Measurements from ENCODE around the gene MORC2.
A peak's percentile ranks its signal among the peaks of the same experiment; 100 is the strongest.

Gene MORC2

GRCh38 chr22:30918761-30919160 lies 49.8 kb downstream of the MORC2 start:
- DNase-seq, result no peak

GRCh38 chr22:30910358-30910757 lies 58.2 kb downstream of the MORC2 start:
- peak; percentile 2 for DNase-seq

GRCh38 chr22:30909306-30909705 lies 59.3 kb downstream of the MORC2 start:
- DNase-seq, result no peak

GRCh38 chr22:30908051-30908461 lies 60.5 kb downstream of the MORC2 start:
- DNase-seq, result no peak

GRCh38 chr22:30906946-30907345 lies 61.6 kb downstream of the MORC2 start:
- DNase-seq, result no peak

GRCh38 chr22:30906411-30906810 lies 62.2 kb downstream of the MORC2 start:
- no peak for DNase-seq

GRCh38 chr22:30905696-30906341 lies 62.8 kb downstream of the MORC2 start:
- DNase-seq, result no peak

- DNase-seq, result no peak
Observed at GRCh38 chr22:30903876-30904460, 64.6 kb downstream of the MORC2 start.

- DNase-seq, result no peak
Observed at GRCh38 chr22:30902496-30903357, 65.8 kb downstream of the MORC2 start.

GRCh38 chr22:30894371-30894740 lies 74.2 kb downstream of the MORC2 start:
- DNase-seq, result no peak

GRCh38 chr22:30893434-30894370 lies 74.9 kb downstream of the MORC2 start:
- DNase-seq, result no peak

GRCh38 chr22:30892731-30893221 lies 75.8 kb downstream of the MORC2 start:
- no peak for DNase-seq

GRCh38 chr22:30892286-30892685 lies 76.3 kb downstream of the MORC2 start:
- no peak for DNase-seq

- DNase-seq, result no peak
Observed at GRCh38 chr22:30891781-30892180, 76.8 kb downstream of the MORC2 start.

- DNase-seq, result no peak
Observed at GRCh38 chr22:30891443-30891755, 77.2 kb downstream of the MORC2 start.

GRCh38 chr22:30890686-30891442 lies 77.7 kb downstream of the MORC2 start:
- DNase-seq, result no peak

- DNase-seq, result no peak
Observed at GRCh38 chr22:30889996-30890480, 78.5 kb downstream of the MORC2 start.

- no peak for DNase-seq
Observed at GRCh38 chr22:30889268-30889995, 79.1 kb downstream of the MORC2 start.

GRCh38 chr22:30887861-30888260 lies 80.7 kb downstream of the MORC2 start:
- DNase-seq, result no peak

GRCh38 chr22:30887453-30887852 lies 81.1 kb downstream of the MORC2 start:
- no peak for DNase-seq

GRCh38 chr22:30885591-30885990 lies 83.0 kb downstream of the MORC2 start:
- DNase-seq, result no peak
